Activated gamma-delta T cell treated with anti-CD3 and anti-CD28 coated beads, Interleukin-2, amount 50 U/mL, for 16 hours (primary cell): ENCODE measurements around the gene AP1S1.

Experiments
- DNase-seq: peaks from one replicate; pipeline ENCODE4 v3.0.0-alpha.2; 2020; ENCODE audit warnings: low read depth

AP1S1 gene

GRCh38 chr7:101159696-101160674 is 5.7 kb downstream of the AP1S1 start:
- DNase-seq: no peak

- no peak for DNase-seq
These were observed 6.6 kb downstream of the AP1S1 start for GRCh38 chr7:101160910-101161309.

- no peak for DNase-seq
These were observed 7.6 kb downstream of the AP1S1 start for GRCh38 chr7:101161692-101162471.

GRCh38 chr7:101162551-101163278 is 8.4 kb downstream of the AP1S1 start:
- DNase-seq: no peak

- no peak for DNase-seq
These were observed 9.2 kb downstream of the AP1S1 start for GRCh38 chr7:101163279-101164070.

- DNase-seq: no peak
These were observed 10.0 kb downstream of the AP1S1 start for GRCh38 chr7:101164071-101164840.

GRCh38 chr7:101165075-101165957 is 11.0 kb downstream of the AP1S1 start, which contains the start of gene VGF:
Gene VGF, minus strand, starts transcription at chr7:101165569. Its CDS starts 726 bp downstream, at chr7:101164843.
- DNase-seq: peak; percentile 81

GRCh38 chr7:101165958-101166647 is 11.8 kb downstream of the AP1S1 start:
- DNase-seq: no peak

- DNase-seq: no peak
These were observed 12.3 kb downstream of the AP1S1 start for GRCh38 chr7:101166648-101166908.

- DNase-seq: no peak
These were observed 12.8 kb downstream of the AP1S1 start for GRCh38 chr7:101166909-101167644.

- DNase-seq: no peak
These were observed 13.6 kb downstream of the AP1S1 start for GRCh38 chr7:101167645-101168411.

- DNase-seq: no peak
These were observed 14.3 kb downstream of the AP1S1 start for GRCh38 chr7:101168412-101169049.

- no peak for DNase-seq
These were observed 15.0 kb downstream of the AP1S1 start for GRCh38 chr7:101169110-101169837.

GRCh38 chr7:101169838-101170551 is 15.7 kb downstream of the AP1S1 start:
- peak; percentile 70 for DNase-seq

- no peak for DNase-seq
These were observed 16.6 kb downstream of the AP1S1 start for GRCh38 chr7:101170617-101171441.
